ENCODE measurements around the gene CREBL2. TPM values are rescaled to one million over a fixed set of nuclear protein-coding genes. Genes with fewer than 3 reads are reported as not detected.

Gene CREBL2
- total RNA-seq, 1 experiment from 2014 or later = 17.3 TPM

GRCh38 chr12:12693111-12693671 lies 81.5 kb downstream of the CREBL2 start:
- peaks cover 13% of the 10 kb centered on the region for H3K4me1 Mint-ChIP-seq
- no peak overlapping the region for H3K4me3 Mint-ChIP-seq
- no peaks in the 10 kb centered on the region for H3K36me3 Mint-ChIP-seq
- H3K27ac Mint-ChIP-seq = no peak overlapping the region
- ChIA-PET CTCF (interaction anchor here (1.0 kb wide), 1 partner anchor 138 kb away, joined by 3 read pairs; no protein-coding TSS in a partner anchor), POLR2A (interaction anchor here (0.6 kb wide), 1 partner anchor 11 kb away, joined by 5 read pairs; no protein-coding TSS in a partner anchor)
- no peaks in the 10 kb centered on the region; the same call in 1 of the 2 replicates for H3K27me3 Mint-ChIP-seq (ENCODE audit: low read depth)
- DNase-seq (ENCODE audit: low spot score) (no peak), ATAC-seq (no peak)
- no peak for TF ChIP-seq NR3C1 (CRISPR knock-in tag; conservative IDR thresholded peaks at IDR 0.05; ENCODE audit: low read depth)
- TF ChIP-seq ZNF416 (CRISPR knock-in tag; IDR thresholded peaks at IDR 0.05) = no peak
- TF ChIP-seq ZNF671 (CRISPR knock-in tag; IDR thresholded peaks at IDR 0.05) = no peak
- no peak for TF ChIP-seq ATF3 (CRISPR knock-in tag; conservative IDR thresholded peaks at IDR 0.05)
- no peak for TF ChIP-seq AR (CRISPR knock-in tag; IDR thresholded peaks at IDR 0.05)
- TF ChIP-seq MLX (CRISPR knock-in tag; IDR thresholded peaks at IDR 0.05) = no peak
- TF ChIP-seq ELF4 (CRISPR knock-in tag; IDR thresholded peaks at IDR 0.05; ENCODE audit: low read depth) = no peak
- no peak for TF ChIP-seq SOX15 (CRISPR knock-in tag; IDR thresholded peaks at IDR 0.05)
- TF ChIP-seq MAX (CRISPR knock-in tag; IDR thresholded peaks at IDR 0.05) = no peak
- no peak for TF ChIP-seq USF2 (CRISPR knock-in tag; IDR thresholded peaks at IDR 0.05)
- no peak for TF ChIP-seq CDX4 (CRISPR knock-in tag; IDR thresholded peaks at IDR 0.05; ENCODE audit: borderline replicate concordance)
- TF ChIP-seq JAZF1 (CRISPR knock-in tag; IDR thresholded peaks at IDR 0.05) = no peak
- TF ChIP-seq FOXP1 (CRISPR knock-in tag; IDR thresholded peaks at IDR 0.05; ENCODE audit: borderline replicate concordance) = no peak
- TF ChIP-seq ZBTB21 (CRISPR knock-in tag; IDR thresholded peaks at IDR 0.05; ENCODE audit: borderline replicate concordance) = no peak
- TF ChIP-seq ZNF219 (CRISPR knock-in tag; IDR thresholded peaks at IDR 0.05; ENCODE audit: borderline replicate concordance) = no peak
- TF ChIP-seq SP1 (CRISPR knock-in tag; conservative IDR thresholded peaks at IDR 0.05) = no peak
- no peak for TF ChIP-seq STAT6 (CRISPR knock-in tag; conservative IDR thresholded peaks at IDR 0.05; ENCODE audit: low read depth)
- no peak for TF ChIP-seq ZNF232 (CRISPR knock-in tag; IDR thresholded peaks at IDR 0.05)
- TF ChIP-seq TCF7 (CRISPR knock-in tag; IDR thresholded peaks at IDR 0.05; ENCODE audit: low read depth) = no peak
- H3K9me3 Mint-ChIP-seq = no peaks in the 10 kb centered on the region

Other genes starting within 250 kb of the CREBL2 start
- gene DUSP16, start 49.0 kb upstream of the CREBL2 start, total RNA-seq (2021) = 51.9 to 52.5 TPM (median 52.4 TPM) in 3 replicates
- gene GPR19, start 84.3 kb downstream of the CREBL2 start, total RNA-seq (2021) = 10.4 to 16.4 TPM (median 14.2 TPM) in 3 replicates
- gene CDKN1B, start 105.5 kb downstream of the CREBL2 start, total RNA-seq (2021) = 34.2 to 38.4 TPM (median 34.8 TPM) in 3 replicates
- 0.44 to 1.1 TPM (median 0.62 TPM) in 3 replicates for gene APOLD1, start 173.8 kb downstream of the CREBL2 start, total RNA-seq (2021)
- gene DDX47, start 201.5 kb downstream of the CREBL2 start, total RNA-seq (2021) = 59.2 to 64.8 TPM (median 59.2 TPM) in 3 replicates